B cell (primary cell): Measurements from ENCODE around the gene AVEN. TPM values are rescaled to one million over a fixed set of nuclear protein-coding genes. Genes with fewer than 3 reads are reported as not detected.

Experiments
- ATAC-seq: fragments of 200-7000 bp; cut with Tn5 transposase; one replicate; pipeline ENCODE4 v1.10.0; 2021; ENCODE audit warnings: low read depth, mild to moderate bottlenecking, moderate number of reproducible peaks, moderate library complexity
- CTCF ChIA-PET: fragments of 350-600 bp; sonication (Branson Sonifier 250); formaldehyde crosslinking; loops from one replicate; lab custom pipeline; 2021; ENCODE audit warnings: antibody characterized with exemption, inconsistent platforms; lab: Charles Lee
- POLR2A ChIA-PET: fragments of 350-600 bp; sonication (Branson Sonifier 250); formaldehyde crosslinking; loops from one replicate; lab custom pipeline; 2021; ENCODE audit warnings: antibody characterized with exemption; lab: Charles Lee
- DNase-seq: peaks from one replicate; pipeline ENCODE4 v3.0.0; 2013
- H2AFZ ChIP-seq: 2 replicates; pipeline ENCODE4 v1.6.1; 2012; ENCODE audit warnings: mild to moderate bottlenecking, low read depth, low read length; ENCODE audit not compliant: insufficient read depth, poor library complexity, severe bottlenecking
- H3K27ac ChIP-seq, 2 donors: 1 replicate in 1 of 2; 2 replicates in 1 of 2; pipeline ENCODE4 v1.5.1; 2012 to 2013; ENCODE audit warnings: low read length in 2 of 2, mild to moderate bottlenecking in 2 of 2, moderate library complexity in 1 of 2
- H3K27me3 ChIP-seq, 4 experiments: fragments of 200-600 bp in 1 of 4; sonication (generic) in 1 of 4; replicated peaks in 1 of 4; 1 replicate in 2 of 4; 2 replicates in 2 of 4; pipeline versions ENCODE4 v1.6.1 to v1.7.0; 2013 to 2016; ENCODE audit warnings: low read length in 3 of 4, mild to moderate bottlenecking in 2 of 4, mixed read lengths in 1 of 4, moderate library complexity in 1 of 4; ENCODE audit not compliant: insufficient read depth in 4 of 4, control insufficient read depth in 3 of 4; ENCODE audit errors: control extremely low read depth in 1 of 4
- H3K36me3 ChIP-seq, 2 experiments: replicated peaks in 1 of 2; 1 replicate in 1 of 2; 2 replicates in 1 of 2; pipeline versions ENCODE4 v1.6.1 to v1.7.1; 2013; ENCODE audit warnings: low read length in 1 of 2; ENCODE audit not compliant: insufficient read depth in 2 of 2, control insufficient read depth in 1 of 2; ENCODE audit errors: control extremely low read depth in 1 of 2, extremely low read depth in 1 of 2
- H3K4me1 ChIP-seq, 2 donors: fragments of 200-600 bp in 1 of 2; sonication (generic) in 1 of 2; 1 replicate in 1 of 2; 2 replicates in 1 of 2; pipeline versions ENCODE4 v1.5.1 to v1.6.1; 2013 to 2017; ENCODE audit warnings: low read length in 2 of 2; ENCODE audit not compliant: control insufficient read depth in 2 of 2, insufficient read depth in 2 of 2
- H3K4me2 ChIP-seq: replicated peaks from 2 replicates; pipeline ENCODE3; 2012; ENCODE audit warnings: mild to moderate bottlenecking, low read depth, low read length; ENCODE audit not compliant: poor library complexity, severe bottlenecking
- H3K4me3 ChIP-seq, 5 experiments: fragments of 200-600 bp in 1 of 5; sonication (generic) in 1 of 5; 1 replicate in 3 of 5; 2 replicates in 2 of 5; pipeline versions ENCODE4 v1.5.1 to v1.7.0; 2011 to 2016; ENCODE audit warnings: low read length in 4 of 5, mild to moderate bottlenecking in 4 of 5, low read depth in 2 of 5, control low read depth in 1 of 5, moderate library complexity in 1 of 5; ENCODE audit not compliant: insufficient read depth in 1 of 5; ENCODE audit errors: control extremely low read depth in 1 of 5, extremely low read depth in 1 of 5
- H3K79me2 ChIP-seq: fragments of 200-600 bp; sonication (generic); one replicate; pipeline ENCODE4 v1.6.0; 2016; ENCODE audit warnings: low read length; ENCODE audit not compliant: control insufficient read depth, insufficient read depth
- H3K9ac ChIP-seq: fragments of 200-600 bp; sonication (generic); 2 replicates; pipeline ENCODE4 v1.6.1; 2017; ENCODE audit warnings: mild to moderate bottlenecking, low read length, moderate library complexity
- H3K9me3 ChIP-seq, 3 donors: one replicate each; pipeline versions ENCODE4 v1.6.1 to v1.7.1; 2013; ENCODE audit warnings: low read length in 2 of 3; ENCODE audit not compliant: control insufficient read depth in 2 of 3, insufficient read depth in 1 of 3; ENCODE audit errors: control extremely low read depth in 1 of 3
- H4K20me1 ChIP-seq: 2 replicates; pipeline ENCODE4 v1.6.0; 2012; ENCODE audit warnings: mild to moderate bottlenecking, low read length; ENCODE audit not compliant: insufficient read depth, control insufficient read depth, poor library complexity, severe bottlenecking
- H3K27ac Mint-ChIP-seq: one replicate; pipeline ENCODE4 v1.8.0; 2021; ENCODE audit warnings: mixed read lengths
- H3K27me3 Mint-ChIP-seq: one replicate; pipeline ENCODE4 v1.8.0; 2021; ENCODE audit warnings: mixed read lengths
- H3K4me1 Mint-ChIP-seq: one replicate; pipeline ENCODE4 v1.8.0; 2021; ENCODE audit warnings: mixed read lengths
- H3K4me3 Mint-ChIP-seq: one replicate; pipeline ENCODE4 v1.8.0; 2021; ENCODE audit warnings: mixed read lengths
- H3K9me3 Mint-ChIP-seq: one replicate; pipeline ENCODE4 v1.8.0; 2022; ENCODE audit warnings: mixed read lengths; ENCODE audit not compliant: insufficient read depth
- CTCF ChIP-seq: fragments of 200-600 bp; IDR thresholded peaks from one replicate; pipeline ENCODE4 v1.8.0; 2022; ENCODE audit warnings: antibody characterized with exemption, mild to moderate bottlenecking
- EZH2 ChIP-seq: IDR thresholded peaks from 2 replicates; pipeline ENCODE4 v1.6.1; 2012; ENCODE audit warnings: borderline replicate concordance, low read depth, mild to moderate bottlenecking, moderate library complexity, low read length; ENCODE audit not compliant: insufficient read depth, poor library complexity, severe bottlenecking
- WGBS: methylation state at CpG from one replicate; pipeline ENCODE4 v1.1.5; 2013; ENCODE audit warnings: missing lambda C conversion rate; ENCODE audit not compliant: insufficient coverage; 5-methylcytosine and 5-hydroxymethylcytosine counted together
- intact Hi-C: fragments of 100-400 bp; cut with micrococcal nuclease; formaldehyde crosslinking; loops from one replicate; pipeline ENCODE4 v1.10.0; 2022
- polyA plus RNA-seq: library from polyadenylated mRNA; depleted of rRNA; stranded (reverse); fragments of >200 nt; gene quantifications from 2 replicates; pipeline ENCODE4 v1.2.3, GENCODE V29; 2012
- total RNA-seq, 2 donors: library from RNA; stranded (reverse); fragments of 120-200 nt in 1 of 2; gene quantifications; 1 replicate in 1 of 2; 2 replicates in 1 of 2; pipeline versions ENCODE4 v1.2.3 to v1.2.4, GENCODE V29; 2013 to 2022

Gene AVEN
- total and polyA plus RNA-seq, 2 donors (not counting 1 experiment from before 2014, with no cell fraction given), result 1.8 to 8.2 TPM

DNA sequence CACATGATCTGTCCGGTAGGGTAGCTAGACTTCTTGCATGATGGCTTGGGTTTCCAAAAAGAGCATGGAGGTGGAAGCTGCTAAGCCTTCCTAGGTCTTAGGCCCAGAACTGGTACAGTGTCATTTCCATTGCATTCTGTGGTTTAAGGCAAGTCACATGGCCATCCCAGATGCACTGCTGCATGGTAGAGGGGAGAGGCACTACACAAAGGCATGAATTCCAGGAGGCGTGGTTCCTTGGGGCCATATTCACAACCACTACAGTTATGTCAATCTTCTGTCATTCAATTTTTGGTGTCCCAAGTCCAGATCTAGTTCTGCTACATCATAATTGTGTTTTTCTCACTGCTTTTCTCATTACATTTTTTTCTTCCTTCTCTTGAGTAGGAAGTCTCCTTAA, 192.9 kb downstream of the AVEN start:
- no peaks in the 10 kb centered on the region for H3K27me3 ChIP-seq
- TF ChIP-seq CTCF, result no peak
- no peak for TF ChIP-seq EZH2
- no peak overlapping the region for H3K4me2 ChIP-seq
- H2AFZ ChIP-seq, result no peak overlapping the region
- no peaks in the 10 kb centered on the region for H3K4me1 Mint-ChIP-seq
- 100% methylated on average over 2 of the region's 2 CpGs for WGBS
- H3K27ac ChIP-seq, result no peak overlapping the region
- CTCF ChIA-PET, result no interaction called here
- H3K79me2 ChIP-seq, result no peaks in the 10 kb centered on the region
- H3K27ac Mint-ChIP-seq, result no peak overlapping the region
- POLR2A ChIA-PET, result no interaction called here
- no peaks in the 10 kb centered on the region for H3K27me3 Mint-ChIP-seq
- no peaks in the 10 kb centered on the region for H3K4me1 ChIP-seq
- H3K36me3 ChIP-seq, result no peaks in the 10 kb centered on the region
- H3K9me3 Mint-ChIP-seq, result no peaks in the 10 kb centered on the region
- DNase-seq, result no peak
- intact Hi-C loops, result no loop called here
- H3K9ac ChIP-seq, result no peak overlapping the region
- ATAC-seq, result no peak
- no peaks in the 10 kb centered on the region for H4K20me1 ChIP-seq
- H3K4me3 ChIP-seq, result no peak overlapping the region
- no peak overlapping the region for H3K4me3 Mint-ChIP-seq
- no peaks in the 10 kb centered on the region for H3K9me3 ChIP-seq

DNA sequence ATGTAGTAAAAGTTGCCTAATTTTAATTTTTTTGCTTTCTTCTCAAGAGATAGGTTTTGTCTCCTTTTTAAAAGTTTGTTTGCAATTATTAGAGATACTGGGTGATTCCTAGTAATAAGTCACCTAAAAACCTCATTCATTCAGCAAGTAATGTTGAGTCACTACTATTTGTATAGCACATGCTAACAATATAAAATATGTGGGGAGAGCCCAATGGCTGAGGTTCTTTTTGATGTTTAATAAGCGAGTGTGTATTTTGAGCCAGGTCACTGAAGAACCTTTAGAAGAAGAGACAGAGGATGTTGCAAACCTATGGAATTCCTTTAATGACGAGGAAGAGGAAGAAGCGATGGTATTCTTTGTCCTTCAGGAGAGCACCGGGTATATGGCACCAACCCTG, 194.4 kb downstream of the AVEN start:
- Histone ChIP-seq H3K36me3 (no peaks in the 10 kb centered on the region), H3K27ac (no peak overlapping the region), H3K9me3 (no peaks in the 10 kb centered on the region), H3K27me3 (no peaks in the 10 kb centered on the region), H3K4me2 (no peak overlapping the region), H3K79me2 (no peaks in the 10 kb centered on the region), H3K9ac (no peak overlapping the region), H2AFZ (no peak overlapping the region), H3K4me1 (no peaks in the 10 kb centered on the region), H3K4me3 (no peak overlapping the region), H4K20me1 (no peaks in the 10 kb centered on the region)
- intact Hi-C loops, result no loop called here
- POLR2A ChIA-PET, result no interaction called here
- TF ChIP-seq EZH2 (no peak), CTCF (no peak)
- Mint-ChIP-seq H3K4me3 (no peak overlapping the region), H3K4me1 (no peaks in the 10 kb centered on the region), H3K27ac (no peak overlapping the region), H3K27me3 (peaks cover 5% of the 10 kb centered on the region), H3K9me3 (no peaks in the 10 kb centered on the region)
- no peak for DNase-seq
- no peak for ATAC-seq
- CTCF ChIA-PET, result no interaction called here
- 100% methylated on average over 1 of the region's 4 CpGs for WGBS
